ENCODE data around the gene ARHGAP6. TPM values are rescaled to one million over a fixed set of nuclear protein-coding genes. Genes with fewer than 3 reads are reported as not detected.
"Not testable (repeated sequence)": the region's sequence is repeated elsewhere in the genome, so short reads cannot be mapped to it uniquely, and the experiment has no call there.

Gene ARHGAP6
- total RNA-seq, 1 donor from 2014 or later: 2.7 TPM

- no peak for ATAC-seq (ENCODE audit: poor library complexity)
- intact Hi-C loops (cut with DNase I): no loop called here
- DNase-seq: no peak
Measured at GRCh38 chrX:11648705-11649519, 16.8 kb downstream of the ARHGAP6 start.

DNA sequence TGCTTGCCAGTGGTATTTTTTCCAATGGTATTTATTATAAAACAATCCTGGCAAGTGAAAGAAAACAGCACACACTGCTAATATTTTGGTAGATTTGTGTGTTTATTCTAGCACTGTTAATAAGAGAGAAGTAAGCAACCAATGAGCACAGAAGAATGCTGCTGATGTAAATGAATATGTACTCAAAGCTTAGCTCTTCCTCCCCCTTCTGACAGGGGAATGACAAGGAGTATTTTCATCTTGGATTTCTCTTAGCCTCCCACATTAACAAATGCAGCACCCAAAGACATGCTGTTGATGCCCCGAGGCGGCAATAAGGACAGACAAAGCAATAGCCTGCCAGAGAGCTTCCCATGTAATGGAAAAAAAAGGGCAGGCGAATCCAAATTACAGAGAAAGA lies 18.6 kb downstream of the ARHGAP6 start:
- no peak for ATAC-seq (ENCODE audit: poor library complexity)
- intact Hi-C loops (cut with DNase I): no loop called here

GRCh38 chrX:11641349-11642065 lies 24.2 kb downstream of the ARHGAP6 start:
- intact Hi-C loops (cut with DNase I): no loop called here
- ATAC-seq (ENCODE audit: poor library complexity) (no peak), DNase-seq (no peak)

More for the DNA sequence above, 18.6 kb downstream of the ARHGAP6 start:
- DNase-seq: no peak

DNA sequence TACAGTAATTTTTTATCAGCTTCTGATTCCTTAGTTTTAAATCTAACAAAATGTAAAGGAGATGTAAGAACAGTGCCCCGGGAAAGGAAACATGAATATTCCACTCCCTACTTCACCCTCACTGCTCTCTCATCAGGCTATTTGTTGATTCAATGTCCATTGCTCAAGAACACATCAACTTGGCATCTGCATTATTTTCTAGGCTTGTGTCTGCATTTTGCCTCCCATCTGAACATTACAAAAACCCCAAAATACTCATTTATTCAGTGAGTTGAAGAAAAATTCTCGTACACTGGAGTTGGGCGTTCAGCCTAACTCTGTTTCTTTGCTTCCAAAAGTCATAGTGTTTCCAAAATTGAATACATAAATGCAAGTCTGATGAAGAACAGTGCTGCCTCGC lies 25.6 kb downstream of the ARHGAP6 start:
- DNase-seq: no peak
- ATAC-seq (ENCODE audit: poor library complexity): no peak
- intact Hi-C loops (cut with DNase I): no loop called here

DNA sequence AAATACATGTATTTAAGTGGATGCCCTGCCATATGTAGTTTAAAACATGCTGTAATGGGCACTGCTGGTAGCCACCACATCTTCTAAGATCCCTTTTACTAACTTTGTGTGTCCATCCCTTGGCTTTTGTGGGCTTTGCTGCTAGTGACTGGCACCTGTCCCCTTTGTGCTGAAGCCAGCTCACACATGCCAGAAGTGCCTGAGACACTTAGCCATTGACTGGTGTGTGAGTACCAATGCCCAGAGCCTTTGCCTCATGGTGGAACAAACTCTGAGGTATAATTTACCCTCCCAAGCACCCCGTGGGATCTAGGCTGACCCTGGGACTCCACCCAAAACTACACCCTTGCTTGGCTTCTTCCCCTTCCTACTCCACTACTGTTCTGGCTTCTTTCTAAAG lies 33.0 kb downstream of the ARHGAP6 start:
- DNase-seq (no peak), ATAC-seq (ENCODE audit: poor library complexity) (no peak)
- intact Hi-C loops (cut with DNase I): no loop called here

- ATAC-seq (ENCODE audit: poor library complexity): peak; percentile 76
- intact Hi-C loops (cut with DNase I): no loop called here
- DNase-seq: peak; percentile 41
Measured at GRCh38 chrX:11629593-11630211, 36.0 kb downstream of the ARHGAP6 start.

GRCh38 chrX:11628399-11628798 lies 37.3 kb downstream of the ARHGAP6 start:
- DNase-seq (no peak), ATAC-seq (ENCODE audit: poor library complexity) (no peak)
- intact Hi-C loops (cut with DNase I): no loop called here

- DNase-seq (no peak), ATAC-seq (ENCODE audit: poor library complexity) (no peak)
- intact Hi-C loops (cut with DNase I): no loop called here
Measured at GRCh38 chrX:11626351-11626750, 39.4 kb downstream of the ARHGAP6 start.

GRCh38 chrX:11619441-11619840 lies 46.3 kb downstream of the ARHGAP6 start:
- ATAC-seq (ENCODE audit: poor library complexity) (no peak), DNase-seq (no peak)
- intact Hi-C loops (cut with DNase I): no loop called here

GRCh38 chrX:11614253-11614652 lies 51.5 kb downstream of the ARHGAP6 start:
- intact Hi-C loops (cut with DNase I); DNase-seq; ATAC-seq (ENCODE audit: poor library complexity): not testable (repeated sequence)

DNA sequence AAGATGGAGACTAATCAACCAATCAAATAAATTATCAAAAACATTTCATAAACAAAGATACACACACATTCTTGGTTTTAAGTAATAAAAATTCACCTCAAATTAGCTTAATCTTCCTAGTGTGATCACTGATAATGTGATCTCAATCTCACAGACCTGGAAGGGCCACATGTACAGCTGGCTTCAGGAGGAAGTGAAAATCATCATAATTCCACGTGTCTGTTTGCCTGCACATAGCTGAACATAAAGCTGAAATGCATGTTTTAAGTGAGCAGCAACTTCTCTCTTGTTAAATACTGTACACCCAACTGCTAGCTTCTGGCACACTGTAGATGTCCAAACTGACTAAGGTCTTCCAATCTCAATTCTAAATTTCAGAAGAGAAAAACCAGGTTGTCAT lies 53.8 kb downstream of the ARHGAP6 start:
- DNase-seq: no peak
- ATAC-seq (ENCODE audit: poor library complexity): no peak
- intact Hi-C loops (cut with DNase I): no loop called here

GRCh38 chrX:11611161-11611560 lies 54.6 kb downstream of the ARHGAP6 start:
- intact Hi-C loops (cut with DNase I): no loop called here
- DNase-seq (no peak), ATAC-seq (ENCODE audit: poor library complexity) (no peak)

DNA sequence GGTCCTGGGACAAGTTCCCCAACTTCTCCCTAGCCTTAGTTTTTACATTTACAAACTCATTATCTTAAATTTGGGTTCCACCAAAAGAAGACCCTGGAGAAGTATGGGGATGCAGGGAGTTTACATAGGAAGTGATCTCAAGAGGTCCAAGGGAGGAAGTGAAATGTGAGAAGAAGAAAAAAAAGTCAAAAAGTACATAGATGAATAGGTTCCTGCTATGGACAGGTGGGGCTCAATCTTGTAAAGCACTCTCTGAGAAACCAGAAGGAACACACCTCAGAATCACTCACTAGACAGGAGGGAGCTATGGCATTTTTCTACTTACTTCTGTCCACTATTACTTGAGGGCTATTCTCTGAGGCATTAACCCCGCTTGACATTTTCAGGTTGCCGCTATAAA lies 56.6 kb downstream of the ARHGAP6 start:
- DNase-seq (no peak), ATAC-seq (ENCODE audit: poor library complexity) (no peak)
- intact Hi-C loops (cut with DNase I): no loop called here

DNA sequence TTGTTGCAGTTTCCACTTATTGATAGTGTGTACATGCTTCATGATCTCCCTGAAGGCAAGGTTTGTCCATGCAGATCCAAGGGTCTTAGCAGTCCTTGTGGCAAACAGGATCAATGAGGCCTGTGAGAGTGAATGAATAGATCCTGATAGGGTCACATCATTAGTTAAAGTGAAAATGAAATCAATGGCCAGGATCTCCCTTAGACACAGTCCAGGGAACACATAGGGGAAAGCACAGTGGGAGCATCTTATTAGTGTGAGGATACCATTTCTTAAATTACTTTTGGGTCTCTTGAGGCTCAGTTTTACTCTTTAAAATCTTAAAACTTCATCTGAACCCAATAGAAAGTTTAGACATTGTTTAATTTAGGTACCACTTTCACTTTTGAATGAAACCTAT lies 59.3 kb downstream of the ARHGAP6 start:
- no peak for DNase-seq
- intact Hi-C loops (cut with DNase I): no loop called here
- ATAC-seq (ENCODE audit: poor library complexity): no peak

GRCh38 chrX:11600578-11600977 lies 65.1 kb downstream of the ARHGAP6 start:
- intact Hi-C loops (cut with DNase I): no loop called here
- ATAC-seq (ENCODE audit: poor library complexity): no peak
- no peak for DNase-seq

GRCh38 chrX:11597479-11597878 lies 68.2 kb downstream of the ARHGAP6 start:
- peak; percentile 31 for ATAC-seq (ENCODE audit: poor library complexity)
- no peak for DNase-seq
- intact Hi-C loops (cut with DNase I): no loop called here

DNA sequence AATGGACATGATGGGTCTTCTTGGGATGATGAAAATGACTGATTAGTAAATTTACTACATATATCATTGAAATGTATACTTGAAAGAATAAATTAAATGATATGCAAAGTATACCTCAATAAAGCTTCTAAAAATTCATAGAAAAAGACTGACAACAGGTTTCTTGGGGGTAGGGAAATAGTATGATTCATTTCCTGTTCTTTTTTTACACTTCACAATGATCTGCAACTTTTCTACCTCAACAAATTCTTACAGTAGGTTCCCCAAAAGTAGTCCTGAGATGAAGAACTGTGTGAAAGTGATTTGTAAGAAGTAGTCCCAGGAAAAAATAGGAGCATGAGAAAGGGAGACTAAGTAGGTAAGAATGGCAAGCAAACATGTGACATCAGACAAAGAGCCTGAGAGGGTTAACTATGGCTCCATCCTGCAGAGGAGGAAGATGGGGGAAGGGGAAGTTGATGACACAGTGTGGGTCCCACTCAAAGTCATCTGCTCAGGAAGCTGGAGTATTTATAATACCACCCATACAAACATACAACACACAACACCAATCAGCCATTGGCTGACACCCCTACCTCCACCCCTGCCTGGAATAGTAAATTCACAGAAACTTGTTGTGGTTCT lies 73.9 kb downstream of the ARHGAP6 start:
- ATAC-seq (ENCODE audit: poor library complexity) (no peak), DNase-seq (no peak)
- intact Hi-C loops (cut with DNase I): no loop called here

GRCh38 chrX:11589641-11590040 lies 76.1 kb downstream of the ARHGAP6 start:
- DNase-seq: no peak
- intact Hi-C loops (cut with DNase I): no loop called here
- ATAC-seq (ENCODE audit: poor library complexity): no peak

DNA sequence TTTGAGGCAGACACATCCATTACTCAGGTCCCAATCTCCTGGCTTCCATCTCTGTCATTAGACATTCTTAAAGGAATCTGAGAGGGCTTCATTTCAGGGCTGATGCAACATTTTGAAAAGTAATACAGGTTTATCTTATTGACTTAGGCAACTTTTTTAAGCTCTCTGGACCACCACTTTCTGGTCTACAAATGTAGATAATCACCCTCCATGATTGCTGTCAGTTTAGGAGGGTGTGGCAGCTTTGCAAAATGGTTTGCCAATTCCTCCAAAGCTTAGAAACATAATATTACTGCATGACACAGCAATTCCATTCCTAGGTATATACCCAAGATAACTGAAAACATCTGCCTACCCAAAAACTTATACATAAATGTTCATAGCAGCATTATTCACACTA lies 77.6 kb downstream of the ARHGAP6 start:
- intact Hi-C loops (cut with DNase I): no loop called here
- DNase-seq (no peak), ATAC-seq (ENCODE audit: poor library complexity) (no peak)
